Endothelial cell of umbilical vein (primary cell): ENCODE data around the gene GNB1. TPM values are rescaled to one million over a fixed set of nuclear protein-coding genes. Genes with fewer than 3 reads are reported as not detected.

ENCODE experiments used
- BruUV-seq: library from RNA; stranded (reverse); fragments of 400-500 nt; replicated peaks from 2 replicates; lab custom pipeline; 2021; lab: Mats Ljungman, UMichigan
- CTCF ChIA-PET: fragments of 300-600, 350-600 bp; sonication (Branson Sonifier 250); formaldehyde crosslinking; loops from one replicate; lab custom pipeline; 2021; ENCODE audit warnings: antibody characterized with exemption, inconsistent platforms; lab: Charles Lee
- POLR2A ChIA-PET: fragments of 300-600, 350-600 bp; sonication (Branson Sonifier 250); formaldehyde crosslinking; loops from one replicate; lab custom pipeline; 2021; ENCODE audit warnings: antibody characterized with exemption, inconsistent platforms; lab: Charles Lee
- DNase-seq: peaks from one replicate; pipeline ENCODE4 v3.0.0-alpha.2; 2011; ENCODE audit warnings: low read depth, low spot score
- FAIRE-seq: peaks from 2 replicates; lab custom pipeline; 2011; peaks lifted over from hg19 to GRCh38; lab: Jason Lieb, UNC
- H2AFZ ChIP-seq: 2 replicates; pipeline ENCODE4 v1.6.0; 2012; ENCODE audit warnings: low read depth, low read length, control low read depth, inconsistent platforms
- H3K27ac ChIP-seq: 2 replicates; pipeline ENCODE4 v1.5.1; 2011; ENCODE audit warnings: low read depth, mild to moderate bottlenecking, control low read depth, low read length, moderate library complexity; ENCODE audit not compliant: insufficient read depth
- H3K27me3 ChIP-seq, 2 experiments: 2 replicates each; pipeline versions ENCODE4 v1.6.0 to v1.6.1; 2011; ENCODE audit warnings: low read length in 2 of 2, mixed read lengths in 1 of 2; ENCODE audit not compliant: control insufficient read depth in 2 of 2, insufficient read depth in 2 of 2
- H3K36me3 ChIP-seq, 2 experiments: 2 replicates in 1 of 2; 3 replicates in 1 of 2; pipeline ENCODE4 v1.5.1; 2011; ENCODE audit warnings: low read length in 2 of 2, mild to moderate bottlenecking in 1 of 2, moderate library complexity in 1 of 2; ENCODE audit not compliant: control insufficient read depth in 2 of 2, insufficient read depth in 2 of 2; ENCODE audit errors: extremely low read depth in 1 of 2
- H3K4me1 ChIP-seq: 3 replicates; pipeline ENCODE4 v1.5.1; 2011; ENCODE audit warnings: mild to moderate bottlenecking, low read length; ENCODE audit not compliant: control insufficient read depth, insufficient read depth; ENCODE audit errors: extremely low read depth
- H3K4me2 ChIP-seq: 2 replicates; pipeline ENCODE4 v1.6.1; 2011; ENCODE audit warnings: low read length, control low read depth, mixed read lengths; ENCODE audit not compliant: insufficient read depth
- H3K4me3 ChIP-seq, 3 experiments: fragments of 200-600 bp in 1 of 3; sonication (generic), shearing (Covaris generic) in 1 of 3; replicated peaks in 1 of 3; 2 replicates each; pipeline ENCODE4 v1.5.1; 2011 to 2016; ENCODE audit warnings: control low read depth in 3 of 3, low read length in 3 of 3, mild to moderate bottlenecking in 2 of 3, inconsistent platforms in 1 of 3, low read depth in 1 of 3, moderate library complexity in 1 of 3; ENCODE audit not compliant: insufficient read depth in 1 of 3
- H3K79me2 ChIP-seq: 2 replicates; pipeline ENCODE4 v1.6.0; 2012; ENCODE audit warnings: low read length, inconsistent platforms; ENCODE audit not compliant: control insufficient read depth, insufficient read depth
- H3K9ac ChIP-seq: replicated peaks from 2 replicates; pipeline ENCODE3; 2011; ENCODE audit warnings: low read length, control low read depth; ENCODE audit not compliant: insufficient read depth; ENCODE audit errors: extremely low read depth
- H3K9me1 ChIP-seq: replicated peaks from 3 replicates; pipeline ENCODE4 v1.6.0; 2011; ENCODE audit warnings: mild to moderate bottlenecking, low read length; ENCODE audit not compliant: control insufficient read depth, insufficient read depth; ENCODE audit errors: extremely low read depth
- H3K9me3 ChIP-seq: replicated peaks from 2 replicates; pipeline ENCODE4 v1.5.1; 2012; ENCODE audit warnings: low read length, inconsistent platforms; ENCODE audit not compliant: control insufficient read depth, insufficient read depth
- H4K20me1 ChIP-seq: replicated peaks from 2 replicates; pipeline ENCODE3; 2011; ENCODE audit warnings: mild to moderate bottlenecking, low read length; ENCODE audit not compliant: control insufficient read depth, insufficient read depth; ENCODE audit errors: extremely low read depth
- CTCF ChIP-seq, 2 donors: IDR thresholded peaks; 1 replicate in 1 of 2; 2 replicates in 1 of 2; pipeline ENCODE4 v1.5.1; 2011; ENCODE audit warnings: low read length in 2 of 2, mild to moderate bottlenecking in 2 of 2, moderate library complexity in 2 of 2, control low read depth in 1 of 2, inconsistent platforms in 1 of 2, low read depth in 1 of 2; ENCODE audit not compliant: insufficient read depth in 1 of 2; ENCODE audit errors: extremely low read depth in 1 of 2
- EZH2 ChIP-seq: IDR thresholded peaks from 2 replicates; pipeline ENCODE4 v1.6.1; 2012; ENCODE audit warnings: borderline replicate concordance, low read depth, mild to moderate bottlenecking, moderate library complexity, low read length, inconsistent platforms; ENCODE audit not compliant: severe bottlenecking
- FOS ChIP-seq: IDR thresholded peaks from 2 replicates; pipeline ENCODE4 v1.6.1; 2011; ENCODE audit warnings: mild to moderate bottlenecking, low read length, moderate library complexity, borderline replicate concordance; ENCODE audit not compliant: insufficient read depth
- GATA2 ChIP-seq: IDR thresholded peaks from 2 replicates; pipeline ENCODE4 v1.7.0; 2011; ENCODE audit warnings: low read depth, mild to moderate bottlenecking, moderate library complexity, mixed read lengths, low read length; ENCODE audit not compliant: insufficient read length, insufficient read depth
- JUN ChIP-seq: IDR thresholded peaks from 2 replicates; pipeline ENCODE4 v1.6.1; 2011; ENCODE audit warnings: borderline replicate concordance, low read depth; ENCODE audit not compliant: insufficient read length, insufficient read depth
- MAX ChIP-seq: IDR thresholded peaks from 2 replicates; pipeline ENCODE4 v1.6.1; 2011; ENCODE audit not compliant: insufficient read depth, insufficient read length
- MYC ChIP-seq: IDR thresholded peaks from one replicate; pipeline ENCODE4 v1.6.1; 2011; ENCODE audit warnings: mild to moderate bottlenecking, low read depth, low read length
- POLR2A ChIP-seq: IDR thresholded peaks from 2 replicates; pipeline ENCODE4 v1.6.1; 2012; ENCODE audit warnings: low read depth, mild to moderate bottlenecking, control low read depth, low read length
- POLR2AphosphoS5 ChIP-seq: IDR thresholded peaks from 2 replicates; pipeline ENCODE4 v1.6.1; 2012; ENCODE audit warnings: low read depth, mild to moderate bottlenecking, control low read depth, low read length, moderate library complexity; ENCODE audit not compliant: insufficient read depth
- dilution Hi-C: fragments of 300-500 bp; cut with MboI; formaldehyde crosslinking; loops from one replicate; pipeline ENCODE4 v1.15.0; 2019; ENCODE audit warnings: low sequenced_read_pairs; ENCODE audit not compliant: extremely low pct_ligation_motif_present
- intact Hi-C: fragments of 100-400 bp; cut with micrococcal nuclease; formaldehyde crosslinking; loops from one replicate; pipeline ENCODE4 v1.10.0; 2022
- polyA plus RNA-seq, 4 experiments: library from polyadenylated mRNA; depleted of rRNA in 3 of 4; stranded (reverse) in 3 of 4; unstranded in 1 of 4; fragments of >200 nt; gene quantifications; 2 replicates each; pipeline versions ENCODE4 v1.2.1 to v1.2.3, GENCODE V29; 2011 to 2012; ENCODE audit warnings: missing spikeins in 1 of 4
- total RNA-seq: library from RNA; stranded (reverse); gene quantifications from 2 replicates; pipeline ENCODE4 v1.2.3, GENCODE V29; 2021

GNB1 gene
- total and polyA plus RNA-seq, 2 donors (not counting 3 experiments of a cell fraction or from before 2014, with no cell fraction given) = 501 to 529 TPM

GRCh38 chr1:1852619-1853414 is 38.1 kb downstream of the GNB1 start:
- Histone ChIP-seq H2AFZ (no peak overlapping the region), H3K9me1 (no peaks in the 10 kb centered on the region), H3K27me3 (no peaks in the 10 kb centered on the region), H3K9me3 (no peaks in the 10 kb centered on the region), H3K36me3 (peaks cover 2% of the 10 kb centered on the region in 2 experiments), H4K20me1 (peaks cover 22% of the 10 kb centered on the region), H3K4me3 (no peak overlapping the region), H3K4me1 (no peaks in the 10 kb centered on the region), H3K27ac (no peak overlapping the region), H3K79me2 (peaks cover 98% of the 10 kb centered on the region), H3K4me2 (no peak overlapping the region), H3K9ac (no peak overlapping the region)
- DNase-seq (no peak), FAIRE-seq (no peak)
- TF ChIP-seq JUN (no peak), MAX (no peak), POLR2AphosphoS5 (no peak), GATA2 (no peak), MYC (no peak), FOS (no peak), EZH2 (no peak), CTCF (IDR thresholded peaks at IDR 0.05; ENCODE audit: extremely low read depth in 1 of 2, insufficient read depth in 1 of 2, low read depth in 1 of 2, low read length in 2 of 2) (no peak), POLR2A (no peak)
- intact Hi-C loops (no loop called here), dilution Hi-C loops (no loop called here)
- ChIA-PET CTCF (interaction anchor here (0.8 to 1.5 kb wide), 2 partner anchors 53 to 56 kb away, joined by 3 to 8 read pairs; no protein-coding TSS in a partner anchor), POLR2A (no interaction called here)
- no TSS peak for BruUV-seq
